Measurements from ENCODE around the gene PLA2R1.

DNA sequence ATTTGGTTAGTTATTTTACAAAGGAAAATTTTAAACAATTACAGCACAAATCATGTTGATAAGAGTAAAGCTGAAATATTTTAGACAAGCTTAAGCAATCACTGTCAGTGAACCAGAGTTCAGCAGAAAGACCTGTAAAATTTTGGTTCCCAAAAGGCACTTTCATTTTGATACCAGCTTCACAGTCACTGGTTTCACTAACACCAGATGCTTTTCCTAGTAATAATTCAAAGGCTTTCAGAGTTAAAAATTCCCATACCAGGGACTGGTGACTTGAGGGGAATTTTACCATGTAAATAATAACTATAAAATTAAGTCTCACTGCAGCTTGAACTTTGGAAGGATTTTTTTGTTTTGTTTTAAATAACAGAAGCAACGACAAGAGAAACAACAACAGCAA lies 162.1 kb downstream of the PLA2R1 start:
- TF ChIP-seq, protein P1, sequence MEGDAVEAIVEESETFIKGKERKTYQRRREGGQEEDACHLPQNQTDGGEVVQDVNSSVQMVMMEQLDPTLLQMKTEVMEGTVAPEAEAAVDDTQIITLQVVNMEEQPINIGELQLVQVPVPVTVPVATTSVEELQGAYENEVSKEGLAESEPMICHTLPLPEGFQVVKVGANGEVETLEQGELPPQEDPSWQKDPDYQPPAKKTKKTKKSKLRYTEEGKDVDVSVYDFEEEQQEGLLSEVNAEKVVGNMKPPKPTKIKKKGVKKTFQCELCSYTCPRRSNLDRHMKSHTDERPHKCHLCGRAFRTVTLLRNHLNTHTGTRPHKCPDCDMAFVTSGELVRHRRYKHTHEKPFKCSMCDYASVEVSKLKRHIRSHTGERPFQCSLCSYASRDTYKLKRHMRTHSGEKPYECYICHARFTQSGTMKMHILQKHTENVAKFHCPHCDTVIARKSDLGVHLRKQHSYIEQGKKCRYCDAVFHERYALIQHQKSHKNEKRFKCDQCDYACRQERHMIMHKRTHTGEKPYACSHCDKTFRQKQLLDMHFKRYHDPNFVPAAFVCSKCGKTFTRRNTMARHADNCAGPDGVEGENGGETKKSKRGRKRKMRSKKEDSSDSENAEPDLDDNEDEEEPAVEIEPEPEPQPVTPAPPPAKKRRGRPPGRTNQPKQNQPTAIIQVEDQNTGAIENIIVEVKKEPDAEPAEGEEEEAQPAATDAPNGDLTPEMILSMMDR (IDR thresholded peaks at IDR 0.05) = no peak
- TF ChIP-seq REST (IDR thresholded peaks at IDR 0.05; ENCODE audit: insufficient read depth in 1 of 2, low read depth in 2 of 2, low read length in 1 of 2) = no peak
- no peak for TF ChIP-seq POLR2AphosphoS5 (IDR thresholded peaks at IDR 0.05; ENCODE audit: low read depth, low read length)
- no peak for TF ChIP-seq SIN3A (IDR thresholded peaks at IDR 0.05; ENCODE audit: borderline replicate concordance, insufficient read depth, low read depth, low read length)
- TF ChIP-seq TCF7L2 (IDR thresholded peaks at IDR 0.05; ENCODE audit: low read depth, low read length) = no peak

Measured in Panc1 (cell line).